Activated naive CD8-positive, alpha-beta T cell treated with anti-CD3 and anti-CD28 coated beads for 36 hours (primary cell): ENCODE measurements around the gene C1orf159. TPM values are rescaled to one million over a fixed set of nuclear protein-coding genes. Genes with fewer than 3 reads are reported as not detected.

Experiments used
- DNase-seq: peaks from one replicate; pipeline ENCODE4 v3.0.0; 2021
- H3K27ac Mint-ChIP-seq: one replicate; pipeline ENCODE4 v1.8.0; 2022; ENCODE audit warnings: mild to moderate bottlenecking, moderate library complexity, mixed read lengths
- H3K27me3 Mint-ChIP-seq: one replicate; pipeline ENCODE4 v1.8.0; 2022; ENCODE audit warnings: mild to moderate bottlenecking, mixed read lengths
- H3K36me3 Mint-ChIP-seq: one replicate; pipeline ENCODE4 v1.8.0; 2021; ENCODE audit warnings: mild to moderate bottlenecking, mixed read lengths
- H3K4me1 Mint-ChIP-seq: one replicate; pipeline ENCODE4 v1.8.0; 2021; ENCODE audit warnings: mixed read lengths
- H3K4me3 Mint-ChIP-seq: one replicate; pipeline ENCODE4 v1.8.0; 2022; ENCODE audit warnings: mild to moderate bottlenecking, moderate library complexity, mixed read lengths
- H3K9me3 Mint-ChIP-seq: one replicate; pipeline ENCODE4 v1.8.0; 2022; ENCODE audit warnings: mixed read lengths
- total RNA-seq, 2 experiments: library from RNA; stranded (reverse); gene quantifications; one replicate each; pipeline ENCODE4 v1.2.3, GENCODE V29; 2021

C1orf159 gene
- total RNA-seq, 2 experiments from 2014 or later = 18.9 to 19.0 TPM

- H3K36me3 Mint-ChIP-seq = no peaks in the 10 kb centered on the region
Measured at GRCh38 chr1:1130206-1131120, 14.6 kb upstream of the C1orf159 start.

GRCh38 chr1:1129381-1129821 is 13.5 kb upstream of the C1orf159 start:
- Mint-ChIP-seq H3K9me3 (no peaks in the 10 kb centered on the region), H3K4me1 (no peaks in the 10 kb centered on the region), H3K36me3 (no peaks in the 10 kb centered on the region), H3K4me3 (no peak overlapping the region), H3K27me3 (no peaks in the 10 kb centered on the region), H3K27ac (no peak overlapping the region)
- DNase-seq = no peak

More at GRCh38 chr1:1130206-1131120, 14.6 kb upstream of the C1orf159 start:
- Mint-ChIP-seq H3K27me3 (no peaks in the 10 kb centered on the region), H3K27ac (no peak overlapping the region), H3K4me3 (no peak overlapping the region), H3K9me3 (no peaks in the 10 kb centered on the region), H3K4me1 (no peaks in the 10 kb centered on the region)
- DNase-seq = no peak

- Mint-ChIP-seq H3K27me3 (no peaks in the 10 kb centered on the region), H3K27ac (no peak overlapping the region), H3K4me1 (peaks cover under 1% of the 10 kb centered on the region), H3K36me3 (peaks cover 3% of the 10 kb centered on the region), H3K4me3 (no peak overlapping the region), H3K9me3 (peaks cover 5% of the 10 kb centered on the region)
- no peak for DNase-seq
Measured at GRCh38 chr1:1128454-1129139, 12.7 kb upstream of the C1orf159 start.

- Mint-ChIP-seq H3K4me1 (peaks cover 3% of the 10 kb centered on the region), H3K27ac (no peak overlapping the region), H3K9me3 (peaks cover 6% of the 10 kb centered on the region), H3K27me3 (no peaks in the 10 kb centered on the region), H3K4me3 (no peak overlapping the region), H3K36me3 (peaks cover 3% of the 10 kb centered on the region)
- no peak for DNase-seq
Measured at GRCh38 chr1:1127551-1128451, 11.9 kb upstream of the C1orf159 start.

- peaks cover 3% of the 10 kb centered on the region for H3K4me1 Mint-ChIP-seq
- H3K36me3 Mint-ChIP-seq = peaks cover 3% of the 10 kb centered on the region
- no peak overlapping the region for H3K4me3 Mint-ChIP-seq
Measured at GRCh38 chr1:1125945-1126344, 10.1 kb upstream of the C1orf159 start.

GRCh38 chr1:1124786-1125642 is 9.1 kb upstream of the C1orf159 start:
- peaks cover 3% of the 10 kb centered on the region for H3K36me3 Mint-ChIP-seq
- no peak for DNase-seq
- no peaks in the 10 kb centered on the region for H3K27me3 Mint-ChIP-seq
- H3K27ac Mint-ChIP-seq = no peak overlapping the region
- no peak overlapping the region for H3K4me3 Mint-ChIP-seq
- peaks cover 3% of the 10 kb centered on the region for H3K4me1 Mint-ChIP-seq
- H3K9me3 Mint-ChIP-seq = peaks cover 6% of the 10 kb centered on the region

More at GRCh38 chr1:1125945-1126344, 10.1 kb upstream of the C1orf159 start:
- no peaks in the 10 kb centered on the region for H3K27me3 Mint-ChIP-seq
- no peak for DNase-seq
- H3K9me3 Mint-ChIP-seq = peaks cover 6% of the 10 kb centered on the region
- no peak overlapping the region for H3K27ac Mint-ChIP-seq

- no peak for DNase-seq
- Mint-ChIP-seq H3K4me3 (no peak overlapping the region), H3K4me1 (peaks cover 3% of the 10 kb centered on the region), H3K9me3 (peaks cover 6% of the 10 kb centered on the region), H3K27me3 (no peaks in the 10 kb centered on the region), H3K36me3 (peaks cover 3% of the 10 kb centered on the region), H3K27ac (no peak overlapping the region)
Measured at GRCh38 chr1:1124508-1124785, 8.6 kb upstream of the C1orf159 start.

GRCh38 chr1:1123581-1124507 is 8.0 kb upstream of the C1orf159 start:
- Mint-ChIP-seq H3K4me3 (no peak overlapping the region), H3K4me1 (peaks cover 3% of the 10 kb centered on the region), H3K9me3 (peaks cover 6% of the 10 kb centered on the region), H3K36me3 (peaks cover 3% of the 10 kb centered on the region), H3K27me3 (no peaks in the 10 kb centered on the region), H3K27ac (no peak overlapping the region)
- DNase-seq = no peak

GRCh38 chr1:1122981-1123480 is 7.1 kb upstream of the C1orf159 start:
- H3K27ac Mint-ChIP-seq = no peak overlapping the region
- no peak for DNase-seq
- H3K36me3 Mint-ChIP-seq = peaks cover 3% of the 10 kb centered on the region
- H3K9me3 Mint-ChIP-seq = peaks cover 6% of the 10 kb centered on the region
- peaks cover 3% of the 10 kb centered on the region for H3K4me1 Mint-ChIP-seq
- no peak overlapping the region for H3K4me3 Mint-ChIP-seq
- H3K27me3 Mint-ChIP-seq = no peaks in the 10 kb centered on the region

- peak overlapping the region; percentile 32 for H3K4me3 Mint-ChIP-seq
- peaks cover 6% of the 10 kb centered on the region for H3K9me3 Mint-ChIP-seq
- DNase-seq = peak; percentile 87
- no peak overlapping the region for H3K27ac Mint-ChIP-seq
- peaks cover 3% of the 10 kb centered on the region for H3K36me3 Mint-ChIP-seq
- peaks cover 5% of the 10 kb centered on the region for H3K4me1 Mint-ChIP-seq
- H3K27me3 Mint-ChIP-seq = no peaks in the 10 kb centered on the region
Measured at GRCh38 chr1:1122078-1122811, 6.4 kb upstream of the C1orf159 start.

- no peak overlapping the region for H3K27ac Mint-ChIP-seq
- H3K9me3 Mint-ChIP-seq = peaks cover 6% of the 10 kb centered on the region
- peaks cover 5% of the 10 kb centered on the region for H3K4me1 Mint-ChIP-seq
- no peak for DNase-seq
- peaks cover 3% of the 10 kb centered on the region for H3K36me3 Mint-ChIP-seq
- H3K27me3 Mint-ChIP-seq = no peaks in the 10 kb centered on the region
- H3K4me3 Mint-ChIP-seq = no peak overlapping the region
Measured at GRCh38 chr1:1121611-1122077, 5.8 kb upstream of the C1orf159 start.

GRCh38 chr1:1120866-1121591 is 5.1 kb upstream of the C1orf159 start:
- Mint-ChIP-seq H3K27me3 (no peaks in the 10 kb centered on the region), H3K27ac (no peak overlapping the region), H3K9me3 (peaks cover 6% of the 10 kb centered on the region), H3K4me3 (no peak overlapping the region), H3K36me3 (peaks cover 3% of the 10 kb centered on the region), H3K4me1 (peaks cover 5% of the 10 kb centered on the region)
- no peak for DNase-seq
